Stimulated activated CD4-positive, alpha-beta T cell treated with anti-CD3 and anti-CD28 coated beads, Interleukin-4, amount 100 ng/mL, for 48 hours (primary cell): ENCODE measurements around the gene EFTUD2.

ENCODE experiments used
- DNase-seq, 2 donors: peaks; one replicate each; pipeline ENCODE4 v3.0.0-alpha.2; 2020; ENCODE audit warnings: low read depth in 2 of 2

EFTUD2 gene

DNA sequence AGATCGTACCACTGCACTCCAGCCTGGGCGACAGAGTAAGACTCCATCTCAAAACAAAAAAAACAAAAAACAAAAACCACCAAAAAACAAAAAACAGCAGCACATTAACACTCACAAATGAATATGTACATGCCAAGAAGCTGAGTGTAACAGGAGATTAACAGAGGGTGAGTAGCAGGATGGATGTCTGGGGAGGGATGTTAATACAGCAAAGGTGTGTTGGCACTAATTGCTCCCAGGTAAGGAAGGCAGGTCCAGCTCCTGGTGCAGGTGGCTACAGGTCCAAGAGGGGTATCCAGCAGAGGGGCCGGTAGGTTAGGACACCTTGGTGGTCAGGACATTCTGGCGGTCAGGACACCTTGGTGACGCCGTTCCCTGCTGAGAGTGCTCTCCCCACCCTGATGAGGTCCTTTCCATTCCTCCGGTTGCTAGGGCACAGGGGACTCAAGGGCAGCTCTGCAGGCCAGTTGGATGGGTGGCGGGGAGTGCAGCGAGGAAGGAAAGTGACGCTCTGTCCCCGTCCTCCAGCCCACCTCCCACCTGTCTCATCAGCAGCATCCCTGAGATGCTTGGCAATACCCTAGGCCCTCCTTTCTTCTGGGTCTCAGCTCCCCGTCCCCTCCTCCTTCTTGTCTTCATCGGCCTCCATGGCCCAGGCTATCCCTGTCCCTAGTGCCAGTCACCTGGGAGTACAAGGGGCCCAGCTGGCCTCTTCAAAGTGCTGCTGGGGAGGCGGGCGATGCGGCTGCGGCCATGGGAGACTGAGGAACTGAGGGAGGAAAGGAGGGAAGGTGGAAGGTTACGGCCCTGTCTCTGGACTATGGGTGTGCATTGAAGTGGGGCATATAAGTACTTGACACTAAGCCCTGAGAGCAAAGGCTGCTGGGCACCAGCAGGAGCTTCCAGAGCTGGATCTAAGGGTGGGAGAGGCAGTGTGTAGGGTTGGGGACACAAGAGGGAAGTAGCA lies 26.8 kb upstream of the EFTUD2 start:
- DNase-seq, result no peak

DNA sequence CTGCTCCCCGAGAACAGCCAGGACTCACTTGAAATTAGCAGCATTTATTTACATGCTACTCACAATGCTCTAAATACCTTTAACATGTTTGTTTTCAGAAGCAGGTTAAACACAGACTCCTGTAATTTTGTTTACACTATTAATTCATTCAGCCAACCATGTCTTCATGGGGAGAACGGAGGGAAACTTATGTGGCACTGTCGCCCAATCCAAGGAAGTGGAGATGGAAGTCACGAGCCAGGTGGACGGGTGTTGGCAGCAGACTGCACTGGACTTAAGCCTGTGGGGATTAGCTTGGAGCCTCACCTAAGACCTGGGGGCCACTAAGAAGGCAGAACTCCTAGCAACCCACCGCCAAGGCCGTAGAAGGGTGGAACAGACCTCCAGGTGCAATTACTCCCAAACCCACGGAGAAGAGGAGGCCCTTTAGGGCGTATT lies 24.9 kb upstream of the EFTUD2 start:
- DNase-seq, result no peak

DNA sequence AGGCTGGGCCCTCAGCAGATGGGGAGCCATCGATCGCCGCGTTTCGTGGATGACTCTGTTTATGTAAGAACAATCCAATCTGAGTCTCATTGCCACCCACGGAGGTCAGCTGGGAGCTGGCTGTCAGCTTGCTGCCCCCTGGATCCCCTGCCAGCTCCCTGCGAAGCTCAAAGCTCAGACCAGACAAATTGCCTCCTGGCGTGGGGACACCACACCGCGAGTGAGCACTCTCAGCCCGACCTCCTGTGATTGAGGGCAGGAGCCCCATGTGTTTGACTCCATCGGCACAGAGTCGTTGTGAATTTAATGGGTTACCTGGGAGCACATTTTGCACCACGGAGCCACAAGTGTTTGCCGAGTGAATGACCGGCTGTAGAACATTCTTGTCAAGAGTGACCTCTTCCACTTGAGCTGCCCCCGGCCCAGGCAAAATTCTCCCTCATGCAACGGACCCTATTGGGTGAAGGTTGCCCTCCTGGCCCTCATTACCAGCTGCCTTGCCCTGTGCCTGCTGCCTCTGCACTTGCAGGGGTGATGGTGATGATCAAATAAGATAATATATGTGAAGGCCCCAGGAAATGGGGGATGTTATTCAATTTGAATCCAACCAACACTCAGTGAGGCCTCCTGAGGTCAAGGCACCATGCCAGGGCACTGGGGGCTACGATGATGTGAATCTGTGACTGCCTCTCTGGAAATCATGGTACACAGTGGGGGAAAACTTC lies 23.7 kb upstream of the EFTUD2 start:
- DNase-seq, result no peak

DNA sequence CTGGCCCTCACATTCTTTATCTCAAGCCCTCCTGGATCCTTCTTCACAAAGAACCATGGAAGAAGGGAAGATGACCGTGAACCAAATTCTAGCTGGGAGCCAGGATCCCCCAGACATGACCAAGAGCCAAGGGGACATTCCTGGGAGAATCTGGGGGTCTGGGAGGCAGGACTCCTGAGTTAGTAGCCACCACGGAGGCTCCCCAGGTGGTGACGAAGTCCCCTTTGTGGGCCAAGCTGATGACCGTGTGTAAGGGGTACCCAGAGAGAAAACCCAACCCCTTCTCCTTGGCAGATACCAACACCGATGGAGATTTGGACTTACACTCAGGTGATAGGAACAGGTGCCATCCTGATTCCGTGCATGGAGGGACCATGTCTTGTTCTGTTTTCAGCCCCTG lies 22.9 kb upstream of the EFTUD2 start:
- DNase-seq, result no peak

DNA sequence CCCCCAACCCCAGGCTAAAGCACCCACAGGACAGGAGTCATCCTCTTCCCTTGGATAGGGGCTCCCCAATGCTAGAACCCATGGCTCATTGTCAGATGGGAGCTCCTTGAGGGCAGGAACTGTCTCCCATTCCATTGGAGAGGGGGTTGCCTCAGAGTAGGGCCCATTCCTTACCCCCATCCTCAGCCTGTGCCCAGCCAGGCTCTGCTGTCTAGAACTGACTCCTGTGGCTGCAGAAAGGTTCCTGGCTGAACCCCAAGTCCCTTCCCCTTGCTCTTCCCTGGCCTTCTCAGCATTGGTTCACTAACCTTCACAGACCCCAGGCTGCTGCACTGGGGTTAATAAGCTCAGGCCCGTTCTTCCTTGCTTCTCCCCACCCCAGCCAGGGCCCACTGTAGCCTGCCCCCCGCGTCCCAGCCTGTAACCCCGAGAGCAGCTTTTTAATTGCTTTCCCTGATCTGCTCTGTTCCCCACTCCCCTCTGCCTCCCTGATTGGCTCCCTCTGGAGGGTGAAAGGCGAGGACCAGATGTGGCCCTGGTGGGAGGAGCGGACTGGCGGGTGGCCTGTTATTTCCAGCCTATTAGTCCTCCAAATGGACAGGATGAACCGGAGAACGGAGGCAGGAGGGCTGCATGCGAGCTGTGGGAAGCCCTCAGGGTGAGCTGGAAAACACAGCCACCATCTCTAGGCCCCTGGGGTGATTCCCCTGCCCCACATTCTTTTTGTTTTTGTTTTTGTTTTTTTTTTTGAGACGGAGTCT lies 22.1 kb upstream of the EFTUD2 start:
- DNase-seq, result no peak

DNA sequence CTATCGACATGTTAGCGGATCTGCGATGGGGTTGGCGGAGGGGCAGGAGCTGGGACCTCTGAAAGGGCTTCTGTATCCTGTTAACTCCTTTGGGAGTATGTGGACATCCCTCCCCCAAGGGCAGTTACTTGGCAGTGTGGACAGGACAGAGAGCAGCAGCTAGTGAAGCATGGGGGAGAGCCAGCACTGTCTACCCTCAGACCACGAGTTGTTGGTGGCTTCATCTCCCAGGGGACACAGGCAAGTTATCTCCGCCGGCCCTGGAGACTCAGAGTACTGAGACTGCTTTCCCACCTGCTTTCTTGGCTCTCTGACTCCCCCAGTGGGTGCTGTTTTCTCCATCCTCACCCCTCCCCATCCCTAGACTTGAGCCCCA lies 21.3 kb upstream of the EFTUD2 start:
- DNase-seq, result no peak

DNA sequence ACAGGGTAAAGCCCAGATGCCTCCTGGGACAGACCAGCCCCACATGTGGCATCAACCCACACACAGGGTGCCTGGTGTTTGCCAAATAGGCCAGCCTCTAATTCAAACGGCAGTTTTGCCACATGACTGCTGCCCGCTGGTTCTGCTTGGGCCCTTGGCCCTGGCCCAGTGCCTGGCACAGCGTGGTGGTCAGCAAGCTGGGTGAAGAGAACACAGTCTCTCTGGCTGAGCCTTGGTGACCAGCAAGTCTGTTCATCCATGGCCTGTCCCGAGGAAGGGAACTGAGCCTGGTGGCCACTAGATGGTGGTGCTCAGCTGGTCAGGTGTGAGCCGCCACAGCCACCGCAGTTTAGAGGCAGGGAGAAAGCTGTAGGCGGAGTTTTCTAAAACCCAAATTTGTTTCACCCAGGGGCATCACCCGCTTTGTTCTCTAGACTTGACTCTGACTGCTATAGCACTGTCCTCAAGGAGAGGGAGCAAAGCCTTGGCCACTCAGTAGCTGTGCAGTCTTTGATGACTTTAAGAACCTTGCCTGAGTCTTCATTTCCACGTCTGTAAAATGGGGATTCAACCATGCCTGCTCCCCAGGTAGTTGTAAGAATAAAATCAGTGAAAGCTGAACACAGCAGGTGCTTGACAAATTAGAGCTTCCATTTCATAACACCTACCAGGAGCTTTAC lies 20.8 kb upstream of the EFTUD2 start:
- DNase-seq, result peak; percentile 40 to 56

DNA sequence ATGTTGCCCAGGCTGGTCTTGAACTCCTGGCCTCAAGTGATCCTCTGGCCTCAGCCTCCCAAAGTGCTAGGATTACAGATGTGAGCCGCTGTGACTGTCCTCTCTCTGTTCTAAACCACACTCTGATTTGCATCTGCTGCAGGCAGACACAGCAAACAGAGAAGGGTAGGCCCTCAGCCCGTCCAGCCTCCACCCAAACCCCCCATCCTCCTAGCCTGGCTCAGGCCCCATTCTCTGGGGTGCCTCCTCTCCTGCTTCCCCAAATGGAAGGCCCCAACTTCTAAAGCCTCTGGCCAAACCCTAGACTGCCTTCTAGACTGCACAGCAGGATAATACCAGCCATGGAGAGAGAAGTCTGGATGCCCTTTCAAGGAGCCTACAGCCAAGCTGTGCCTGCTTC lies 20.2 kb upstream of the EFTUD2 start:
- DNase-seq, result no peak

DNA sequence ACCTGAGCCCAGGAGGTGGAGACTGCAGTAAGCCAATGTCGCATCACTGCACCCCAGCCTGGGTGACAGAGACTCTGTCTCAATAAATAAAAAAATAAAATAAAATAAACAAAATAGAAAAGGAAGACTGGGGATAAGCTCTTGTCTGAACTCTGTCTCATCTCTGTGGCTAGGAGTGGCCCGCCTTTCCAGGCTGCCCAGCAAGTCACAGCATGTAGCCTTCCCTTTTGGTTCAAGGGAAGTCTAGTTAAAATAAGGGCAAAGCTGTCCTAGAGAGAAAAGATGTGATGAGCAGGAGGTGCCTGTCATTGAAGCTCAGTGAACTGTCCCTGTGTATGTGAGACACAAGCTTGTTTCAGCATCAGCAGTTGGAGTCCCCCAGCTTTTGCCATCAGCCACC lies 18.8 kb upstream of the EFTUD2 start:
- no peak for DNase-seq

DNA sequence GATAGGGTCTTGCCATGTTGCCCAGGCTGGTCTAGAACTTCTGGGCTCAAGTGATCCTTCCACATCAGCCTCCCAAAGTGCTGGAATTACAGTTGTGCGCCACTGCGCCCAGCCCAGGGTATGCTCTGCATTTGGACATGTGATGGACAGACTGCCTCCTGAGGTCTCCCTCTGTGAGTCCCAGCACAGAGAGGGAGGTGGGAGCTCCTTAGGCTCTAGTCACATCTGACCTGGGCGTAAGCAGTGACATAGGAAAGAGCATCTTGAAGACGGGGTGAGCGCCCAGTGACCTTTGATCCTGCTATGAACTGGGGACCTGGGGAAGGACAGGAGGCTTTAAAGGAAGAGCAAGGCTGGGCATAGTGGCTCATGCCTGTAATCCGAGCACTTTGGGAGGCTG lies 18.2 kb upstream of the EFTUD2 start:
- DNase-seq, result no peak

DNA sequence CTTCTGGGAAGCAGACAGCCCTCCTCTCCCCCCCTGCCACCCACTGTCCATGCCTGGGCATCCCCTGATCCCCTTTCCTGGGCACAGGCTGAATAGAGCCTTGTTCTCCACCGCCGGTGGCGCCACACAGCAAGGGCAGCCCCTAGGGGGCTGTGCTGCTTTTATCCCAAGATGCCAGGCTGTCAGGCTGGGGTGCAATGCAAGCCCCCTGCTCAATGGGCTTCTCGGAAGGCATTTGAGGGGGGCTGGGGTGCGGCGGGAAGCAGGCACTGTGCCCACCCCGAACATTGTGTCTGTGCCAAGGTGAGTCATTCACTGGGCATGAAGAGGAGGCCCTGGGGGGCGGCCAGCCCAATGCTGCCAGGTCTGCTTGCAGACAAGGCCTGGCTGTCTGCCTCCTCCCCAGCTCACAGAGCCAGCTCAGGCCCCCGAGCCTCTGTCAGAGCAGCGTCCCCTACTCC lies 17.6 kb upstream of the EFTUD2 start:
- no peak for DNase-seq

DNA sequence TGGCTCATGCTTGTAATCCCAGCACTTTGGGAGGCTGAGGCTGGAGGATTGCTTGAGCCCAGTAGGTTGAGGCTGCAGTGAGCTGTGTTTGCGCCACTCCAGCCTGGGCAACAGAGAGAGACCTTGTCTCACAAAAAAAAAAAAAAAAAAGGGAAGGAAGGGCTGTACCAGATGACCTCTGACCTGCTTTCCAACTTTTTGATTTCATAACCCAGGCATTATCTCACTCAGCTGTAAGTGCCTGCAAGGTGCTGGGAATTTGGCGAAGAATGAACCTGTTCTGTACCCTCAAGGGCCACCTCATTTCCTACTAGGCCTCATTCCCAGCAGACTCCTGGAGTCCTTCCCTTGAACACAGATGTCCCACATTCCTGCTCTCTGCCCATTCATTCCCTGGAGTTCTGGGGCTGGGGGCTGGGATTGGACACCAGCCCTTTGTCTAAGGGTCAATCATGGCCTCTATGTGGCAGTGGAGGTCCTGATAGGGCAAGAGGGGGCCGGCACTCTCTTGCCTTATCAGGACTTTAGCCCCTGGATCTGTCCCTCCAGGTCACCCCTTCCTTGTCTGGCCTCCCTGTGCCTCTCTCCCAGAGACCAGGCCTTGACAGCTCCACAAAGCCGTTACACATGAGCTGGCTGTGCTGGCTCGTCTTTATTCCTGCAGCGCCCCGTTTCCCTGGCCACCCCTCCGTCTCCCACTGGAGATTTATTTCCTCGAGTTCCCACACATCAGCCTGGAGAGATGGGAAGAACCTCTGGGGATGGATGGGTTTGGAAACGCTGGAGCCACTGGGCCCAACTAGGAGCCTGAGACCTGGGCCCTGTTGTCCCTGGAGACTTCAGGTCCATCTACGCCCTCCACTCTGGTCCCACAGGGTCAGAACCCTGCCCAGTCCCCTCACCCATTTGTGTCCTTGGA lies 16.9 kb upstream of the EFTUD2 start:
- DNase-seq, result no peak

DNA sequence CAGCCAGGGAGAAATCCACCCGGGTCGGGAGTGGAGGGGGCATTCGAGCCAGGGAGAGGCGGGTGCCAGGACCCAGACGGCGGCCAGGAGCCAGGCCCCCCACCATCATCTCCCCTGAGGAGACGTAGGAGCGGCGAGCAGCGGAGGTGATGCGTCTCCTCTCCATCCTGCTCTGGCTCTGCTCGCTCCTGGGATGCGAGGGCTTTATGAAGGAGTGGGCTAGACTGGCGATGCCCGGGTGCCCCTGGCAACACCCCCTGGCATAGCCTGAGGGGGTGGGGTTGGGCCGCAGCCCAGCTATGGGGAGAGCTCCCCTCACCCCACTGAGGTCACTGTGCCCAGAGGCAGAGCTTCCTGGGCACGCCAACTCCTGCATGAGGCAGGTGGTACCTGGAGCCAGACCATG lies 16.1 kb upstream of the EFTUD2 start, which contains the start of gene GFAP:
TSS of gene GFAP (minus strand) at position 180 of the 406 bp plus-strand sequence. CDS start at position 166, 14 bp downstream.
- DNase-seq, result no peak

DNA sequence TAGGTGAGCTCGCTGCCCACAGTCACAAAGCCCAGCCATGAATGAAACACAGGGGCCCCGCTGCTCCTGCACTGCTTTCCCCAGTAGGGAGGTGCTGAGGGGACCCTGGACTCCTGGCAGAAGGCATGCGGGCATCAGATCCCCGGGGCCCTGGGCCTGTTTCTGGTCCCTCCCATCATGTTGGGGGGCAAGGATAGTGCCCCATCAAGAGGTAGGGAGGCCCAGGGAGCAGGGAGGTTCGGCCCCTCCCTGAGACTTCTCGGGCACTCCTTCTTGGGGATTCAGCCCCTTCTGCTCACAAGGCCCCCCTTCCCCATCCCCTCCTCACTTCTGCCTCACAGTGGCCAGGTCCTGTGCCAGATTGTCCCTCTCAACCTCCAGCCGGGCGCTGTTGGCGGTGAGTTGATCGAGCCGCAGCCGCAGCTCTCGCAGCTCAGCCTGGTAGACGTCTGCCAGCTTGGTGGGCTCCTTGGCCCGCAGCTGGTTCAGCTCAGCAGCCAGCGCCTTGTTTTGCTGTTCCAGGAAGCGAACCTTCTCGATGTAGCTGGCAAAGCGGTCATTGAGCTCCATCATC lies 15.5 kb upstream of the EFTUD2 start:
- no peak for DNase-seq

DNA sequence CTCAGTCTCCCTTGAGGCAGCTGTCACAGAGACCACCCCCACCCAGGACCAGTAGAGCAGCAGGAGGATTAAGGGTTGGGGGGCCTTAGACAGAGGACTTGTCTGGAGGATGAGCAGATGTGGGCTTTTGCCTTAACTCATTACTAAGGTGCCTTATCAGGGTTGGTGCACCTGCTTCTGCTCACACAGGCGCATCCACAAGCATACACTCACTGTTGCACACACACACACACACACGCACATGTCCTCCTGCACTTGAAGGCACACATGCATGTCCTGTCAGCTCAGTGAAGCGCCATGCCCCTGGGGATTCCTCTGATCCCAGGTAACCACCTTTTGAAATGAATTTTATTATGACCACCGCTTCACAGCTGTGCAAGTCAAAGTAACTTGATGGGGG lies 14.9 kb upstream of the EFTUD2 start:
- no peak for DNase-seq

DNA sequence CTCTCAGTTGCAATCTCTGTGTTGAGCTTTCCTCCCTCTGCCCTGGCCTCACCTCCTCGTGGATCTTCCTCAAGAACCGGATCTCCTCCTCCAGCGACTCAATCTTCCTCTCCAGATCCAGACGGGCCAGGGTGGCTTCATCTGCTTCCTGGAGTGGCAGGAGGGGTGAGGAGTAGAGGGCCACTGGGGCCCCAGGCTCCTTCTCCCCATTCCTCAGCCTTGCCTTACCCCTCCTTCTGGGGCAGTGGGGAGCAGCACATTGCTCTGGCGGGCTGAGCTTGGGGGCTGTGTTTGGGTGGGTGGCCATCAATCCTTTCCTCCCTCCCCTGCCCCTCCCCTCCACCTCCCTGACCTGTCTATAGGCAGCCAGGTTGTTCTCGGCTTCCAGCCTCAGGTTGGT lies 14.4 kb upstream of the EFTUD2 start:
- DNase-seq, result no peak

DNA sequence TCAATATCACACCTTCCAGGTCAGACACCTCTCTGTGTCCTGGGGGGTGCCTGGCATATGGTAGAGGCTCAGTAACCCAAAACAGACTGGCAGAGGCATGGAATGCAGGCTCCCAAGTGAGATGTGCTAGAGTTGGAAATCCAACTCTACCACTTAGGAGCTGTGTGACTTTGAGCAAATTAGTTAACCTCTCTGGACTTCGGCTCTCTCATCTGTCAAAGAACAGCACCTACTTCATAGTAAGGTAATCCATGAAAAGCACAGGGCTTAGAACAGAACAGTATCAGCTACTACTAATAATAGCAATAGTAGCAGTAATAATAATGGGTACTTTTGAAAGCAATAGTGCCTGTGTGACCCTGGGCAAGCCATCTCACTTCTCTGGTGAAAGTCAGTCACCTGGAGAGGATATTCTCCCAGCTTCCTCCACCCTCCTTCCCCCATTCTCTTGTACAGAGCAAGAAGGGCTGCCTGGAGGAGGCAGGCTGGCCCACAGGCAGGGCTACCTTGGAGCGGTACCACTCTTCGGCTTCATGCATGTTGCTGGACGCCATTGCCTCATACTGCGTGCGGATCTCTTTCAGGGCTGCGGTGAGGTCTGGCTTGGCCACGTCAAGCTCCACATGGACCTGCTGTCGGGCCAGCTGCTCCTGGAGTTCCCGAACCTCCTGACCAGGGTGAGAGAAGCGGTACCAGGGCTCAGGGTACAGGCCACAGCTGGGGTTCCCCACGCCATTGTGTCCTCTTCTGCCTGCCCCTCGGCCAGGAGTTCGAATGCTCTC lies 13.7 kb upstream of the EFTUD2 start:
- DNase-seq, result no peak

DNA sequence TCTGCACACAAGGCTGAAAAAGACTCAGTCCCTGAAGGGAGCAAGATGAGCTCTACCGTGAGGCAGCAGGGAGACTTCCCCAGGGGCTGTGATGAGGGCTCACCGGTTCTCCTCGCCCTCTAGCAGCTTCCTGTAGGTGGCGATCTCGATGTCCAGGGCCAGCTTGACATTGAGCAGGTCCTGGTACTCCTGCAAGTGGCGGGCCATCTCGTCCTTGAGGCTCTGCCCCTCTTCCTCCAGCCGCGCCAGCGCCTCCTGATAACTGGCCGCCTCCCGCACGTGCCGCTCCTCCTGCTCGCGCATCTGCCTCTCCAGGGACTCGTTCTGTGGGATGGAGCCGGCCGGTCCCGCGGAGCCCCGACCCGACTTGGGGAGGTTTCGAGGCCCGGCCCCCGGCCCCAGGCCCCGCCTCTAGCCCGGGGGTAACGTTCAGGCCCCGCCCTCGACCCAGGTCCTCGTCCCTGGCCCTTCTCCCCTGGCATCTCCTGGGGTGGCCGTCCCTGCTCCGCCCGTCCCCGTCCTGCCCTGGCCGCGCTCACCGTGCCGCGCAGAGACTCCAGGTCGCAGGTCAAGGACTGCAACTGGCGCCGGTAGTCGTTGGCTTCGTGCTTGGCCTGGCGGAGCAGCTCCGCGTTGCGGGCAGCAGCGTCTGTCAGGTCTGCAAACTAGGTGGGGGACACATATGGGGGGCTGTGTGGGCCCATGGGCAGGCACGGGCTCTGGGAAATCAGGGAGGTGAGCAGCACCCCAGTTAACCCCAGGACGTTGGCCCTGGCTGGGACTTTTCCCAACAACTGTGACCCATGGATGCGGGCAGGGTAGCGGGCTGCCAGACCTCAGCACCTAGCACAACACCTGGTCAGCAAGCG lies 12.1 kb upstream of the EFTUD2 start:
- DNase-seq, result peak; percentile 33 to 42
